Activated CD8-positive, alpha-beta memory T cell treated with anti-CD3 and anti-CD28 coated beads, Interleukin-2, amount 50 U/mL, for 1 hour (primary cell): ENCODE results near the gene IGFBP3.
"Not testable (repeated sequence)": the region's sequence is repeated elsewhere in the genome, so short reads cannot be mapped to it uniquely, and the experiment has no call there.

ENCODE experiments used
- DNase-seq: peaks from one replicate; pipeline ENCODE4 v3.0.0-alpha.2; 2020; ENCODE audit errors: extremely low read depth

IGFBP3 gene, protein sequence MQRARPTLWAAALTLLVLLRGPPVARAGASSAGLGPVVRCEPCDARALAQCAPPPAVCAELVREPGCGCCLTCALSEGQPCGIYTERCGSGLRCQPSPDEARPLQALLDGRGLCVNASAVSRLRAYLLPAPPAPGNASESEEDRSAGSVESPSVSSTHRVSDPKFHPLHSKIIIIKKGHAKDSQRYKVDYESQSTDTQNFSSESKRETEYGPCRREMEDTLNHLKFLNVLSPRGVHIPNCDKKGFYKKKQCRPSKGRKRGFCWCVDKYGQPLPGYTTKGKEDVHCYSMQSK

DNA sequence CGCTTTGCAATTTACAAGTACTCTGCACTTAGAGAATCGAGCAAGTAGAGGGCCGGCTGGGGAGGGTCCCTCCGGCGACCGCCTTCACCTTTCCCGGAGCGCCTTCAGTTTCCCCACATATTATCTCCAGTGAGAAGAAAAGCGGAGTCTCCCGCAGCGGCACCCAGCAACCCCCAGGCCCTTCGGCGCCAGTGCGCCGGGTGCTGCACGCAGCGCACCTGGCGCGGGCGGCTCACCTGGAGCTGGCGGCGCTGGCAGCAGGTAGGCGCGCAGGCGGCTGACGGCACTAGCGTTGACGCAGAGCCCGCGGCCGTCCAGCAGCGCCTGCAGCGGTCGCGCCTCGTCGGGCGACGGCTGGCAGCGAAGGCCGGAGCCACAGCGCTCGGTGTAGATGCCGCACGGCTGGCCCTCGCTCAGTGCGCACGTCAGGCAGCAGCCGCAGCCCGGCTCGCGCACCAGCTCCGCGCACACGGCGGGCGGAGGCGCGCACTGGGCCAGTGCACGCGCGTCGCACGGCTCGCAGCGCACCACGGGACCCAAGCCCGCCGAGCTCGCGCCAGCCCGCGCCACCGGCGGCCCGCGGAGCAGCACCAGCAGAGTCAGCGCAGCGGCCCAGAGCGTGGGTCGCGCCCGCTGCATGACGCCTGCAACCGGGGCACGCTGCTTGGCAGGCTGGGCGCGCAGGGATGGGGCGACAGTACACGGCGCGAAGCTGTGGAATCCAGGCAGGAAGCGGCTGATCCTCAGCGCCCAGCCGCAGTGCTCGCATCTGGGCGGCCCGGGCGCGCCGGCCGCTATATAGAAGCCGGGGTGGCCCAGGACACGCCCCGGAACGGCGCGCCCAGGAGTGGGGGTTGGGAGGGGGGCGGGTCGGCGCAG is at the start of gene IGFBP3:
Gene IGFBP3 (minus strand): TSS at position 771 of the 879 bp plus-strand sequence. CDS start 132 bp downstream, at position 639.
- no peak for DNase-seq

DNA sequence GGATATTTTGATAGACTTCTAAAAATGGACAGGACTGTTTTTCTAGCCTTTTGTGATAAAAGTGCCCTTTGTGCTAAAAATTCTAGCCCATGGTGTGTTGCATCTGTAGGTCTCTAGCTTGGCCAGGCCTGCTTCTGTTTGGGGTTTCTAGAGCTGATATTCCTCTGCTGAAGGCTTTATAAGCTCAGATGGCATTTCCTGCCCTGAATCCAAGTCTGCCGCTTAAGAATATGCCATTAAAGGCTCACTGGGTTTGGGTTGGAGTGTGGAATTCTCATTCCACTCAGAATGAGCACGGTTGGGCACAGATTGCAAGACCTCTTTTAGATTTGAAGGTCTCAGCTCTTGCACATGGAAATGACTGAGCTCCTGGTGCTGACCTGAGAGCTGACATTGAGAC is 49.4 kb upstream of the IGFBP3 start:
- no peak for DNase-seq

- no peak for DNase-seq
These were observed 48.9 kb upstream of the IGFBP3 start for GRCh38 chr7:45969940-45970339.

GRCh38 chr7:45968856-45969541 is 47.9 kb upstream of the IGFBP3 start:
- no peak for DNase-seq

GRCh38 chr7:45968312-45968711 is 47.2 kb upstream of the IGFBP3 start:
- no peak for DNase-seq

GRCh38 chr7:45967591-45968157 is 46.6 kb upstream of the IGFBP3 start:
- DNase-seq = no peak

GRCh38 chr7:45962861-45963260 is 41.8 kb upstream of the IGFBP3 start:
- no peak for DNase-seq

- DNase-seq = no peak
These were observed 36.6 kb upstream of the IGFBP3 start for GRCh38 chr7:45957721-45958120.

DNA sequence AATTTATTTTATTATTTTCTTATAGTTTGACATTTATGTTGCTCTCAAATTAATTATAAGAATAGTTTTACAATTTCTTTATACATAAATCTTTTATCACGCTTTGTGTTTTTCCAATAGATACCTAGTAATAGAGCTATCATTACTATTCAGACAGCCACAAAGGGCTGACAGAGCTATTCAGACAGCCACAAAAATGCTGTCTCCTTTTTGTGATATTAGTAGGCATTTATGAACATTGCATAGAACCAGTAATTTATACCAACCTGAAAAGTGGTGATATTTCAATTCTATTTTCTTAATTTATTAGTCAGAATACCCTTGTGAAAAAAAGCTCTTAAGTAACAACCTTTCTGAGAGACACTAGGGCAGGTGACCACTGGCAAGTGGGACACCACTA is 34.2 kb upstream of the IGFBP3 start:
- no peak for DNase-seq

GRCh38 chr7:45953055-45953454 is 32.0 kb upstream of the IGFBP3 start:
- DNase-seq = not testable (repeated sequence)

DNA sequence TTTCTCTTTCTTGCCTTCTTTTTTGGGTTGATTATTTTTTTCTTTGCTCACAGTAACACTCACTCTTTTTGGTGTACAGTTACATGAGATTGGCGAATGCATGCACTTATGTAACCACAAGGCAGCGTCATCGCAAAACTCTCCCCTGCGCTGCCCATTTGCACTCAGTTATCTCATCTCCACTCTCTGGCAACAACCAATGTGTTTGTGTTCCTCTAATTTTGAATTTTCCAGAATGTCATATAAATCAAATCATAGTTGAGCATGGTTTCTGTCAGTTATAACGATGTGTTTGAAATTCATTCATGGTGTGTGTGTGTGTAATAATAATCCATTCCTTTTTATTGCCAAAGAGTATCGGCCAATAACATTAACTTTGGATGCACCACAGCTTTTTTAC is 23.0 kb upstream of the IGFBP3 start:
- no peak for DNase-seq

- DNase-seq = no peak
These were observed 19.9 kb upstream of the IGFBP3 start for GRCh38 chr7:45940939-45941338.

GRCh38 chr7:45940237-45940781 is 19.2 kb upstream of the IGFBP3 start:
- not testable (repeated sequence) for DNase-seq

- no peak for DNase-seq
These were observed 18.5 kb upstream of the IGFBP3 start for GRCh38 chr7:45939574-45939973.

DNA sequence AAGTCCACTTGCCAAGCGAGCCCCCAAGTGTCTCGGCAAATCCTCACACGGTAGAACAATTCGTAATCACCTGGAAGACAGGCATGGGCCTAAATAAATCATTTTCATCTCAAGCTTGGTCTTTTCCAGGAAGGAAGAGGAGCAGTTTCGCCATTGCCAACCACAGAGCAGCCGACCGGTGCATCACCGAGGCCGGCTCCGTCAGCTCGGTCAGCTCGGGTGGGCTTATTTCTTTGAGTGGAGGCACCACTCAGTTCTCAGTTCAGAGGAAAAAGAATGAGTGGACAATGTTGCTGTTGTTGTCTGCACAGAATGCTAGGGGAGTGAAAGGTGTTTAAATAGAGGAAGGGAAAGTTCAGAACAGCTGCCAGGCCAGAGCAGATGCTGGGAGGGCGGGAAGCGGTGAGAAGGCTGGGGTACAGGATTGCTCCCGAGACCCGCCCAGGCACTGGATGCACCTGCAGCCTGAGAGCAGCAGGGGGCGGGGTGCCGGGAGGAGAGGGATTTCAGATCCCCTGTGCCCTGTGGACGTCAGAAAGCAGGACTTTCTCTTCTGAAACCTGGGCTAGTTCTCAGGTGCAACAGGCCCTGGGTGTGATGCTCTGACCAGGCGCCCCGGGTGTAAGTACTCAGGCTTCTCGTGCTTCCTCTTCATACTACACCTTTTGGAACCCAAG is 17.7 kb upstream of the IGFBP3 start:
- DNase-seq = no peak

GRCh38 chr7:45937862-45938261 is 16.8 kb upstream of the IGFBP3 start:
- no peak for DNase-seq

- no peak for DNase-seq
These were observed 16.2 kb upstream of the IGFBP3 start for GRCh38 chr7:45937301-45937700.

DNA sequence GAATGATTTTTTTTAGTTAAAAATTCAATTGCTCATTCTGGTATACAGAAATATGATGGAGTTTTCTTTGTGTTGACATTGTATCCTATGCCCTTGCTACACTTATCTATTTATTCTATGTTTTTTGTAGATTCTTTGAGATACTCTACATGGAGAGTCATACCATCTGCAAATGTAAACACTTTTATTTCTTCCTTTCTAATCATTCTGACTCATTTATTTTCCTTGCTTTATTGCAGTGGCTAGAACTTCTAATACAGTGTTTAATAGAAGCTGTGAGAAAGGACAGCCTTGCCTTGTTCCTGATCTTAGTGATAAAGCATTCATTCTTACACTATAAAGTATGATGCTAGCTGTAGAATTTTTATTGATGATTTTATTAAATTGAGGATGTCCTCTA is 9.9 kb upstream of the IGFBP3 start:
- DNase-seq = no peak

GRCh38 chr7:45927721-45928120 is 6.6 kb upstream of the IGFBP3 start:
- DNase-seq = no peak

DNA sequence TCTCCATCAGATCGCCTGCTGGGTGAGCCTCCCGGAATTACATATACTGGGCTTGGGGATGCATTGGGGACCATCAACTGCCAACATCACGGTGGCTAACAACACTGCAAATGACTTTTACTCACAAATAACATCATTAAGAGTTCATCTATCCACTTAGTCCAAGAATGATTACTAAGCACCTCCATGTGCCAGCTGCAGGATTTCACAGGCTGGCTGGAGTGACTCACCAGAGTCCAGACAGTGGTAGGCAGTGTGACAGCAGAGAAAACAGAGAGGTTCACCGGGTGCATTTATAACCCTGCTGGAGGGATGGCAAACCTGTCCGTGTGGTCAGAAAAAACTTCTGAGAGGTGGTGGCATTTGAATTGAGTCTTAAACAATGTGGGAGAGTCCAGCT is 3.2 kb upstream of the IGFBP3 start:
- DNase-seq = no peak

- DNase-seq = no peak
These were observed 2.7 kb upstream of the IGFBP3 start for GRCh38 chr7:45923818-45924217.
